Nephron progenitor cell (in vitro differentiated cells): Measurements from ENCODE around the gene MED10.

Source experiments
- DNase-seq: peaks from one replicate; pipeline ENCODE4 v3.0.0; 2021
- H3K27ac Mint-ChIP-seq: 2 replicates; pipeline ENCODE4 v1.8.0; 2021; ENCODE audit warnings: mild to moderate bottlenecking, moderate library complexity, mixed read lengths
- H3K27me3 Mint-ChIP-seq: 2 replicates; pipeline ENCODE4 v1.8.0; 2021; ENCODE audit warnings: mild to moderate bottlenecking, low read depth, mixed read lengths; ENCODE audit not compliant: poor library complexity
- H3K36me3 Mint-ChIP-seq: 2 replicates; pipeline ENCODE4 v1.8.0; 2021; ENCODE audit warnings: low read depth, mixed read lengths
- H3K4me1 Mint-ChIP-seq: 2 replicates; pipeline ENCODE4 v1.8.0; 2021; ENCODE audit warnings: mixed read lengths
- H3K4me3 Mint-ChIP-seq: 2 replicates; pipeline ENCODE4 v1.8.0; 2021; ENCODE audit warnings: mild to moderate bottlenecking, moderate library complexity, mixed read lengths
- H3K9me3 Mint-ChIP-seq: 2 replicates; pipeline ENCODE4 v1.8.0; 2021; ENCODE audit warnings: mild to moderate bottlenecking, moderate library complexity, mixed read lengths
- CTCF ChIP-seq: fragments of 200-600 bp; sonication (generic); IDR thresholded peaks from 2 replicates; pipeline ENCODE4 v1.5.0; 2021; ENCODE audit warnings: antibody characterized with exemption

The MED10 gene

GRCh38 chr5:6393596-6394194, 15.3 kb upstream of the MED10 start:
- TF ChIP-seq CTCF: no peak
- DNase-seq: no peak
- H3K36me3 Mint-ChIP-seq: no peaks in the 10 kb centered on the region
- H3K9me3 Mint-ChIP-seq: peaks cover 20% of the 10 kb centered on the region
- peaks cover 6% of the 10 kb centered on the region for H3K4me1 Mint-ChIP-seq
- H3K27ac Mint-ChIP-seq: no peak overlapping the region
- H3K27me3 Mint-ChIP-seq: peaks cover 30% of the 10 kb centered on the region
- H3K4me3 Mint-ChIP-seq: no peak overlapping the region

GRCh38 chr5:6392561-6392960, 14.2 kb upstream of the MED10 start:
- no peak for TF ChIP-seq CTCF
- no peak for DNase-seq
- H3K27ac Mint-ChIP-seq: no peak overlapping the region
- H3K4me3 Mint-ChIP-seq: no peak overlapping the region
- H3K9me3 Mint-ChIP-seq: peaks cover 15% of the 10 kb centered on the region
- peaks cover 6% of the 10 kb centered on the region for H3K4me1 Mint-ChIP-seq
- H3K27me3 Mint-ChIP-seq: peaks cover 21% of the 10 kb centered on the region
- H3K36me3 Mint-ChIP-seq: no peaks in the 10 kb centered on the region

GRCh38 chr5:6391151-6391550, 12.8 kb upstream of the MED10 start:
- Mint-ChIP-seq H3K27ac (no peak overlapping the region), H3K9me3 (peaks cover 11% of the 10 kb centered on the region), H3K27me3 (peaks cover 30% of the 10 kb centered on the region), H3K4me3 (no peak overlapping the region), H3K36me3 (no peaks in the 10 kb centered on the region), H3K4me1 (peaks cover 3% of the 10 kb centered on the region)
- TF ChIP-seq CTCF: no peak
- DNase-seq: no peak

GRCh38 chr5:6389946-6390530, 11.7 kb upstream of the MED10 start:
- Mint-ChIP-seq H3K36me3 (no peaks in the 10 kb centered on the region), H3K27ac (no peak overlapping the region), H3K27me3 (peaks cover 30% of the 10 kb centered on the region), H3K4me3 (no peak overlapping the region), H3K4me1 (no peaks in the 10 kb centered on the region), H3K9me3 (peaks cover 11% of the 10 kb centered on the region)
- no peak for DNase-seq
- TF ChIP-seq CTCF: no peak

- Mint-ChIP-seq H3K4me3 (no peak overlapping the region), H3K4me1 (no peaks in the 10 kb centered on the region), H3K27ac (no peak overlapping the region), H3K27me3 (peaks cover 30% of the 10 kb centered on the region), H3K36me3 (no peaks in the 10 kb centered on the region), H3K9me3 (peaks cover 11% of the 10 kb centered on the region)
- DNase-seq: no peak
- TF ChIP-seq CTCF: no peak
Observed at GRCh38 chr5:6389397-6389796, 11.1 kb upstream of the MED10 start.

- Mint-ChIP-seq H3K4me1 (no peaks in the 10 kb centered on the region), H3K27me3 (peaks cover 28% of the 10 kb centered on the region), H3K27ac (no peak overlapping the region), H3K9me3 (peaks cover 9% of the 10 kb centered on the region), H3K36me3 (no peaks in the 10 kb centered on the region), H3K4me3 (no peak overlapping the region)
- DNase-seq: no peak
- no peak for TF ChIP-seq CTCF
Observed at GRCh38 chr5:6387970-6388369, 9.6 kb upstream of the MED10 start.
